Esophagus muscularis mucosa (tissue), 4 donors: Measurements from ENCODE around the gene CACNA1E. TPM values are rescaled to one million over a fixed set of nuclear protein-coding genes. Genes with fewer than 3 reads are reported as not detected.

ENCODE experiments used
- DNase-seq: peaks from one replicate; pipeline ENCODE4 v3.0.0-alpha.2; 2017; ENCODE audit errors: extremely low spot score
- H3K27ac ChIP-seq, 4 donors: fragments of 200-600 bp; sonication (generic); replicated peaks in 1 of 4; 1 replicate in 3 of 4; 2 replicates in 1 of 4; pipeline ENCODE4 v1.5.1; 2016 to 2019; ENCODE audit warnings: mild to moderate bottlenecking in 1 of 4
- H3K27me3 ChIP-seq, 4 donors: fragments of 200-600 bp; sonication (generic); one replicate each; pipeline versions ENCODE4 v1.5.1 to v1.6.0; 2016 to 2019
- H3K36me3 ChIP-seq, 4 donors: fragments of 200-600 bp; sonication (generic); one replicate each; pipeline ENCODE4 v1.5.1; 2016 to 2019
- H3K4me1 ChIP-seq, 4 donors: fragments of 200-600 bp; sonication (generic); one replicate each; pipeline ENCODE4 v1.5.1; 2016 to 2019
- H3K4me3 ChIP-seq, 4 donors: fragments of 200-600 bp; sonication (generic); 1 replicate in 2 of 4; 2 replicates in 2 of 4; pipeline ENCODE4 v1.5.1; 2016 to 2019; ENCODE audit warnings: mild to moderate bottlenecking in 4 of 4, moderate library complexity in 1 of 4
- H3K9me3 ChIP-seq, 4 donors: fragments of 200-600 bp; sonication (generic); 1 replicate in 3 of 4; 2 replicates in 1 of 4; pipeline ENCODE4 v1.5.1; 2016 to 2019
- CTCF ChIP-seq, 3 experiments: fragments of 200-600 bp in 2 of 3; fragments of 450-650 bp in 1 of 3; sonication (generic) in 2 of 3; IDR thresholded peaks; one replicate each; pipeline ENCODE4 v1.5.1; 2017 to 2019; ENCODE audit warnings: antibody characterized with exemption in 3 of 3, mild to moderate bottlenecking in 2 of 3, moderate library complexity in 1 of 3
- EP300 ChIP-seq: sonication (generic); formaldehyde crosslinking; IDR thresholded peaks from one replicate; pipeline ENCODE4 v1.6.1; 2017; ENCODE audit warnings: antibody characterized with exemption
- POLR2A ChIP-seq: fragments of 450-650 bp; IDR thresholded peaks from one replicate; pipeline ENCODE4 v1.6.1; 2017; ENCODE audit warnings: antibody characterized with exemption, moderate library complexity, mild to moderate bottlenecking, low read depth
- POLR2AphosphoS5 ChIP-seq, 2 donors: sonication (generic); formaldehyde crosslinking; IDR thresholded peaks; one replicate each; pipeline ENCODE4 v1.6.1; 2017; ENCODE audit warnings: antibody characterized with exemption in 2 of 2
- WGBS: methylation state at CpG from one replicate; pipeline ENCODE4 v1.1.5; 2018; 5-methylcytosine and 5-hydroxymethylcytosine counted together
- intact Hi-C: fragments of 100-400 bp; cut with DNase I; formaldehyde crosslinking; loops from one replicate; pipeline ENCODE4 v1.15.1; 2023
- total RNA-seq, 4 donors: library from RNA; depleted of rRNA; stranded (reverse); fragments of >200 nt; gene quantifications; one replicate each; pipeline versions ENCODE4 v1.1.0 to v1.2.1, GENCODE V29; 2016

Gene CACNA1E
- total RNA-seq, 4 donors from 2014 or later = under 0.01 to 0.66 (median 0.25) TPM

- no peaks in the 10 kb centered on the region for H3K27me3 ChIP-seq
- DNase-seq = no peak
- H3K4me1 ChIP-seq = no peaks in the 10 kb centered on the region
- H3K36me3 ChIP-seq = no peaks in the 10 kb centered on the region
- WGBS = 90% methylated on average over 5 of the region's 5 CpGs
- H3K4me3 ChIP-seq = no peak overlapping the region
- H3K9me3 ChIP-seq = no peaks in the 10 kb centered on the region
- no peak overlapping the region for H3K27ac ChIP-seq
- TF ChIP-seq POLR2A (no peak), EP300 (no peak), POLR2AphosphoS5 (IDR thresholded peaks at IDR 0.05) (no peak), CTCF (IDR thresholded peaks at IDR 0.05) (no peak)
- intact Hi-C loops = no loop called here
These were observed 111.2 kb downstream of the CACNA1E start for GRCh38 chr1:181594553-181594952.

- no peaks in the 10 kb centered on the region for H3K4me1 ChIP-seq
- H3K27me3 ChIP-seq = no peaks in the 10 kb centered on the region
- H3K4me3 ChIP-seq = no peak overlapping the region
- no peaks in the 10 kb centered on the region for H3K36me3 ChIP-seq
- H3K9me3 ChIP-seq = no peaks in the 10 kb centered on the region
- DNase-seq = no peak
- no peak overlapping the region for H3K27ac ChIP-seq
- 82% methylated on average over 6 of the region's 6 CpGs for WGBS
- intact Hi-C loops = no loop called here
- no peak for TF ChIP-seq EP300
- no peak for TF ChIP-seq CTCF (IDR thresholded peaks at IDR 0.05)
- no peak for TF ChIP-seq POLR2A
- no peak for TF ChIP-seq POLR2AphosphoS5 (IDR thresholded peaks at IDR 0.05)
These were observed 111.9 kb downstream of the CACNA1E start for GRCh38 chr1:181595234-181595633.

GRCh38 chr1:181601186-181601950 is 118.1 kb downstream of the CACNA1E start:
- H3K4me3 ChIP-seq = no peak overlapping the region
- TF ChIP-seq EP300 (no peak), CTCF (IDR thresholded peaks at IDR 0.05) (no peak), POLR2AphosphoS5 (IDR thresholded peaks at IDR 0.05) (no peak), POLR2A (no peak)
- H3K36me3 ChIP-seq = no peaks in the 10 kb centered on the region
- intact Hi-C loops = no loop called here
- no peaks in the 10 kb centered on the region for H3K9me3 ChIP-seq
- no peaks in the 10 kb centered on the region for H3K27me3 ChIP-seq
- DNase-seq = no peak
- H3K27ac ChIP-seq = no peak overlapping the region
- WGBS = 96% methylated on average over 4 of the region's 4 CpGs
- no peaks in the 10 kb centered on the region for H3K4me1 ChIP-seq

GRCh38 chr1:181603735-181604410 is 120.6 kb downstream of the CACNA1E start:
- 85% methylated on average over 10 of the region's 10 CpGs for WGBS
- Histone ChIP-seq H3K27ac (no peak overlapping the region), H3K4me1 (no peaks in the 10 kb centered on the region), H3K27me3 (no peaks in the 10 kb centered on the region), H3K36me3 (no peaks in the 10 kb centered on the region), H3K4me3 (no peak overlapping the region), H3K9me3 (no peaks in the 10 kb centered on the region)
- no peak for DNase-seq
- intact Hi-C loops = no loop called here
- TF ChIP-seq POLR2AphosphoS5 (IDR thresholded peaks at IDR 0.05) (no peak), POLR2A (no peak), EP300 (no peak), CTCF (IDR thresholded peaks at IDR 0.05) (no peak)
